G401 (cell line): ENCODE results near the gene WRAP73. TPM values are rescaled to one million over a fixed set of nuclear protein-coding genes. Genes with fewer than 3 reads are reported as not detected.

Experiments used
- DNase-seq: peaks from one replicate; pipeline ENCODE4 v3.0.0-alpha.2; 2015; ENCODE audit warnings: low spot score
- in situ Hi-C: cut with HindIII; loops from 2 replicates; pipeline ENCODE4 v1.10.0; 2016; ENCODE audit warnings: low sequenced_read_pairs, mixed read lengths
- total RNA-seq: library from RNA; depleted of rRNA; stranded (reverse); fragments of >200 nt; shearing (Covaris generic); gene quantifications from 2 replicates; pipeline ENCODE4 v1.2.3, GENCODE V29; 2014

WRAP73 gene
- total RNA-seq, 1 experiment from 2014 or later, result 40.8 TPM

DNA sequence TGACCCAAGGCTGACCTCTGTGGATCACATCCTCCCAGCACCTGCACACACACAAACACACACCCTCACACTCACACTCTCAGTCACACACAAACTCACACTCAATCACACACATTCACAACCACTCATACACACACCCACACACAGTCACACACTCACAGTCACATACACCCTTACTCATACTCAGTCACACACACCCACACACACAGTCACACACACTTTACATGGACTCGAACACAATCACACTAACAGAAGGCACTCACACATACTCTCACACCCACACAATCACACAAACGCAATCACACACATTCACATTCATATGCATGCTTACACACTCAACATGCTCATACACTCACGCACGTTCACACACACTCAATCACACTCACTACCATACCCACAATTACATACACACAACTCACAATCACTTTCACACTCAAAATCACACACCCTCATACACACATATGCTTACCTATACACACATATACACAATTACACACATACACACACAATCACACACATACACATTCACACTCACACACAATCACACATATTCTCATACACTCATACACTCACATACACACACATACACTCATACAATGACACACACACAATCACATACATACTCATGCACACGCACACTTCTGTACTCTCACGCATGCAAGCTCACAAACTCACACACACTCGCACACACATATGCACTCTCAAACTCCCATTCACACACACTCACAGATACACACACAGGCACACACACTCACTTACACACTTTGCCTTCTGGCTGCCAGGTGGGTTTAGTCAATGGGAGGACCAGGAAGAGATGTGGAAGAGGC is 44.7 kb downstream of the WRAP73 start:
- in situ Hi-C loops, result no loop called here
- no peak for DNase-seq

DNA sequence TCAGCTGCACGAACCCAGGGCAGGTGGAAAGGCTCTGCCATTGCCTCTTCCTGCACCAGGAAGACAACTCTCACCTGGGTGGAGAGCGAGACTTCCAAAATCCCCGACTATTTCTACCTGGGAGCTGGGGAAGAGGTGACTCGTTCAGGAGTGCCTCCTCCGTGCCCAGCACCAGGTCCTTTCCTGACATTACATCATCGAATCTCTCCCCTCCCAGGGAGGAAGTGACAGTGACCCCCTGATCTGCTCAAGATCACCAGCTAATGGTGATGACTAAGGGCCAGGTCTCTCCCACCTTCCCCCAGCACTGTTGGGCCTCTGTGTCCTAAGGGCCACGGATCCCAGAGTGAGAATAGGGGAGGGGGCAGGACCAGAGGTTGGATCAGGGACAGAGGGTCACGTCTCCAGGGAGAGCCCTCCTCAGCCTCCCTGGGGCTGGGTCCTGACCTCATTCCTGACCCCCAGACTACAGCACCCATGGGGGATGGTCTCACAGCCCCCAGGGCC is 45.4 kb downstream of the WRAP73 start:
- DNase-seq, result no peak
- in situ Hi-C loops, result no loop called here

DNA sequence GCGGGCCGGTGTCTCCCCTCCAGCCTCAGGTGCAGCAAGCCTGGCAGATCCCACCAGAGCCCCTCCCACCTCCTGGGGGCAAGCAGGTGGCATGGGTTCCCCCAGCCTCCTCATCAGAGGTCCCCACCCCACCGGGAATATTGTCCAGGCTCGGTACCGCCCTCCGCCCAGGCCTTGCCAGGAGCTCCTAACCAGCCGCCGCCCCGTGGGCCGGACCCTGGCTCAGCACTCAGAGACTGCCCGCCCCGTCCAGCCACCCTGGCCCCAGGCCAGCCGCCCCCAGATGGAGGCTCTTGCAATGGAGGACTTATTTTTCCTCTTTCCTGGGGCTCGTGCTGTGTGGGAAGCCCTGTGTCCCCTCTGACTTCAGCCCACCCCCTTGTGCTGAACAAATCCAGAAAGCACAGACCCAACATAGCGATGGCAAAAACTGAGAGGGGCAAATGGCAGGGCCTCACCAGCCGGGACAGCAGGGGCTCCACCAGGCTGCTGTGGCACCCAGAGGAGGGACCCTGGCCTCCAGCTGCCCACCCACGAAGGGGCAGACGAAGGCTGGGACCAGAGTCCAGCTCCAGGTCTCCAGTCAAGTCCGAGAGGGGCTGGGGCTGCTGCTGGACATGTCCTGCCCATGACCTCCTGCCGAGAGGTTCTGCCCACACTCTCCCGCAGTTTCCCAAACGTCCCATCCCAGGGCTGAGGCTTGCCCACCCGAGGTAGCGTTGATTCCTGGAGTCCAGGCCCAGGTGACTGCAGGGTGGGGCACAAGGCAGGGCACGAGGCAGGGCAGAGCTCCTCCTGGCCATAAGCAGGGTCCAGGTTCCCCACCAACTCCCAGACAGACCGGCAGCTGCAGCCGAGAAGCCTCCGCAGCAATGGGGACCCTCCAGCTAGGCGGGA is 46.1 kb downstream of the WRAP73 start:
- in situ Hi-C loops, result no loop called here
- no peak for DNase-seq

DNA sequence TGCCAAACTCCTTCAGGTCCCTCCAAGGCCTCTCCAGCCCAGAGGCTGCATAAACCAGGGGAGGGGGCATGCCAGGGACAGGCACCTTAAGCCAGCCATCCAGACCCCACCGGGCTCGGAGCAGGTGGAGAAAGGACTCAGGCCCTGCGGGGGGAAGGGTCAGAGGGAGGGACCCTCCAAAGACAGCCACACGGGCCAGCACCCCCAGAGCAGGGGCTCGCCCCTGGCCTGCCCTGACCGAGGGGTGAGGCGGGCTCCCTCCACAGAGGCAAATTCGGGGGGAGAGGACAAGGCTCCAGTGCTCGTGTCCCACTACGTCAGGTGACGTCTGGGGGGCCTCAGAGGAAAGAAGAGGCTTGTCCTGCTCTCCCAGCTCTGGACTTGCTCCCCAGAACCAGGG is 46.7 kb downstream of the WRAP73 start:
- in situ Hi-C loops, result no loop called here
- DNase-seq, result no peak

DNA sequence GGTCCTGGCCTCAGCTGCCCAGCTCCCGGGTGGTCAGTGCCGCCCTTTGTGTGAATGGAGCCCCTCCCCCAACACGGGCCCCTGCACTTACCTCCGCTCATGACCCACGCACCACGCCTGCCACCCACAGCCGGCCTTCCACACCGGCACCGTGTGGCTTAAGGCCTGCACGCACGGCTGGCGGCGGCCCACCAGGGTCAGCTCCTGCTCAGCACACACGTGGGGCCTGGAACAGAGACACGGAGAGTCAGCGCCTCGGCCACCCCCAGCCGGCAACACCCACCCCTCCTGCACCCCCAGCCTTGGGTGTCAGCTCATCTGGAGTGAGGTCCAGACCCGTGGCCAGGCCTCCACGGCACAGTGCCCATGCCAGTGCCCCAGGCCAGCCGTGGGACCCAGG is 47.5 kb downstream of the WRAP73 start:
- in situ Hi-C loops, result no loop called here
- DNase-seq, result no peak

DNA sequence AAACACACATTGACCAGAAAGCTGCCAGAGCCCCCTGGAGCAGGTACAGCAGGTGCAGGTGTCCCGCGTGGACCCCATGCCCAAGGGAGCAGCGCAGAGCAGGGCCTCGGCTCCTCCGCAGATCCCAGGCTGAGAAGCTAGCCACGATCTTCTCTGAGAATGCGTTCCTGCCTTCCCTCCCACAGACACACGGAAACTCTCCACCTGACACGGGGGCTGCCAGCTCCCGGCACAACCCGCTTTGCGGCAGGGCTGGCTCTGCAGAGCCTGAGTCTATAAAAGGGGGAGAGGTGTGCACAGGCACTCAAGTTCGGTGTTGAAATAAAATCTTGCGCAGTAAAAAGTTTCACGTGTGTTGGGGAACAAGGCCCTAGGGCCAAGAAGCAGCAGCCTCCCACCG is 48.2 kb downstream of the WRAP73 start:
- DNase-seq, result no peak
- in situ Hi-C loops, result no loop called here

DNA sequence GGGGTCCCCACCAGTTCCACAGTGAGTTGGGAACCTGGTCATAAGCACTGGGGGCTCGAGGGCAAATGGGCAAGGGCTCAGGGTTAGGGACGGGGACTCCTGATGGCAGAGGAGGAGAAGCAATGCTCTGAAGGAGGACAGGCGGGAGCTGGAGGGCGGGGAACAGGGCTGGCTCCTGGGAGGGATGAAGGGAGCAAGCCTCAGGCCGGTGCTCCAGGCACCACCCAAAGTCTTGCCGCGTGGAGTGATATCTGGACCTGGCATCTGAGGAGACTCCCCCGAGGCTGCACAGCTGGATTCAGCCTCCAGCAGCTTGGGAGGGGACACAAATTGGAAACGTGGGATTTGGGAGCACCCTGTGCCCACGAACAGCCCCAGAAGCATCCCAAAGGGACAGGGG is 49.5 kb downstream of the WRAP73 start:
- in situ Hi-C loops, result no loop called here
- DNase-seq, result no peak

DNA sequence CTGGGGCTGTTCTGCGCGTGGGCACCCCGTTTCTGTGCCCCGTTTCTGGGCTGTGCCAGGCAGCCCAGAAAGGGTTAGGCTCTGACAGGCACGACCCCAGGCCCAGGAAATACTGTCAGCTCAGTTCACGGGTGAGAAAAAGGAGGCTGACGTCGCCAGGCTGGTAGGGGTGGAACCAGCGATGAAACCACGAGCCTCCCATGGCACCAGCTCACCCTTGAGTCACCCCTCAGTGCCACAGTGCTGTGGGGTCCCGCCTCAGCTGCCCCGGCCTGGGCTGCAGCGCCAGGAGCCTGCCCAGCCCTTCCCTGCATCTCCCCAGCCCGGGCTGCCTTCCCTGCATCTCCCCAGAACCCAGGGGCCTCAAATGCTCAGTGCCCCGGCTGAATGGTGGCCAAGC is 50.1 kb downstream of the WRAP73 start:
- no peak for DNase-seq
- in situ Hi-C loops, result no loop called here

DNA sequence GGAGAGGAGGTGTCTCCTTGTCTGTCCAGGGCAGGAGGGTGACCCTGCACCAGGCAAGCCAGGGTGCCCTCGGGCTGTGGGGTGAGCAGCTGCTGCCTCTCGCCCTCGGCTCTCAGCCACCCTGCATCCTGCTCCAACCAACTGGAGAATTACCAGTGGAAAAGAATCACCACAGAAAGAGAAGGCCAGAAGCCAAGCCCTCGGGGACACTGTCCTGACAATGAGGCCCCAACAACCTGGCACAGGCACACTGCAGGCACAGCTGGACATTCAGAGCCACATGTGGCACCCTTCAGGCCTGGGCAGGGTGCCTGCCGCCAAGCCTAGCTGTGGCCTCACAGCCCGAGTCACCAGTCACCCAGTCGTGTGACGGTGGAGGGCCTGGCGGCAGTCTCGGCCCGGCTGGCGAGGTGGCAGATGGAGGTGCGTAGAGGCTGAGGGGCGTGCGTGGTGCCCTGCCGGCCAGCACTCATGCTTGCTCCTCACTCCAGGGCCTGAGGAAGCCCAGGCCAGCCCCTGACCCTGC is 50.6 kb downstream of the WRAP73 start:
- in situ Hi-C loops, result no loop called here

DNA sequence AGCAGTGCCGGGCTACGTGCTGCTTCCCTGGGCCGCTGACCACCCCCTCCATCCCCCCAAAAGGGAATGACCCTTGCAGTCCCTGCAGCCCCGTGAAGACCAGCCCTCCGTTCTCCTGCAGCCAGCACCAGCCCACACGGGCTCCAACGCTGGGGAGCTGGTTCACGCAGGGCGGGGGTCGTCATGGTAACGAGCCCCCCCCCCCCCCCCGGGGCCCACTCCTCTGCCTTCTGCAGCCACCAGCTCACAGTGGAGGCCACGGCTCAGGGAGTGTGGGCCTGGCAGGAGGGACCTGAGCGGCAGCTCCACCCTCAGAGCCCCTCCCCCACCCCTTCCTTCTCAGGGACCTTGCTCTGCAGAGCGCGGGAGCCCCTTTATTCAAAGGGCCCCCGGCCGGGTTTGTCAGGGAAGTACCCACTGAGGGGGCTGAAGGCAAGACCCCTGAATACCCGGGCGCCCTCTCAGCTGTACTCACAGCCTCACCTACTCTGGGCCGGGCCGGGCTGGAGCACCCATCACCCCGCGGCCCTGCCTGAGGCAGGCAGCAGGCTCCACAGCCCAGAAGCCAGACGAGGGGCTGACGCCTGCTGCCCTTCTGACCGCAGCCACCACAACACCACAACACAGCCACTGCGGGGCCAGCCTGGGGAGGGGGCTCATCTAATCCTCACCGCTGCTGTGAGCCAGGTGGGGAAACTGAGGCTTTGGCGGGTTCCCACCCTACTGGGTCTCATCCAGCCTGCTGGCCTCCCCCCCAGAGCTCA is 51.2 kb downstream of the WRAP73 start:
- in situ Hi-C loops, result no loop called here
- no peak for DNase-seq

More for the DNA sequence above, 50.6 kb downstream of the WRAP73 start:
- DNase-seq, result no peak

DNA sequence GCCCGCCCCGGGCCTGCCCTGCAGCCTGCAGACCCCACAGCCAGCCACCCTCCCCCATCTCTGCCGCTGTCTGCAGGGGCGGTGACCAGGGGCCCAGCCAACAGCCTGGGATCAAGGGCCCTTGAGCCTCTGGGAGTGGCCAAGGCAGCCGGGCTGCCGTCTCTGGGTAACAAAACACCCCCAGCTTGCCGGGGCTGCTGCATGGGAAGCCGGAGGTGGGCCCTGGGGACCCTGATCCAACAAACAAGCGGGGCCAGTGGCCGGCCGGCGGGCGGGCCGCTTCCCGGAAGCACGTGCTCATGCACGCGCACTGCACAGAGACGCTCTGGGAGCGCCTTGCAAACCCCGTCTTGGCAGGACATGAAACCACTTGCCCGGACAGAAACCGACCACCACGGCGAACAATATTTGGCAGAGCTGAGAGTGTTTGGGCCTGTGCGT is 51.8 kb downstream of the WRAP73 start:
- no peak for DNase-seq
- in situ Hi-C loops, result no loop called here

DNA sequence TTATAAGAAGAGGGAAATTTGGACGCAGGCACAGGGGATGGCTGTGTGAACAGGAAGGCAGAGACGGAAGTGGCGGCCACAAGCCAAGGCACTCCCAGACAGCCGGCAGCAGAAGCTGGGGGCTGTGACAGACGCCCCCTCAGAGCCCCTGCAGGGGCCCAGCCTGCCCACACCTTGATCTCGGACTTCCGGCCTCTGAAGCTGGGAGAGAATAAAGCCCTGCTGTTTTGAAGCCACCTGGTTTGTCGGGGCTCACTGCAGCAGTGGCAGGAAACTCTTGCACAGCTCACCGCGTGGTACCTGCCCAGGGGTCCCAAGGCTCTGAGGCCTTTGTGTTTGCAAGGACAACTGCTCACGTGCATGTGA is 52.3 kb downstream of the WRAP73 start:
- in situ Hi-C loops, result no loop called here
- DNase-seq, result no peak

DNA sequence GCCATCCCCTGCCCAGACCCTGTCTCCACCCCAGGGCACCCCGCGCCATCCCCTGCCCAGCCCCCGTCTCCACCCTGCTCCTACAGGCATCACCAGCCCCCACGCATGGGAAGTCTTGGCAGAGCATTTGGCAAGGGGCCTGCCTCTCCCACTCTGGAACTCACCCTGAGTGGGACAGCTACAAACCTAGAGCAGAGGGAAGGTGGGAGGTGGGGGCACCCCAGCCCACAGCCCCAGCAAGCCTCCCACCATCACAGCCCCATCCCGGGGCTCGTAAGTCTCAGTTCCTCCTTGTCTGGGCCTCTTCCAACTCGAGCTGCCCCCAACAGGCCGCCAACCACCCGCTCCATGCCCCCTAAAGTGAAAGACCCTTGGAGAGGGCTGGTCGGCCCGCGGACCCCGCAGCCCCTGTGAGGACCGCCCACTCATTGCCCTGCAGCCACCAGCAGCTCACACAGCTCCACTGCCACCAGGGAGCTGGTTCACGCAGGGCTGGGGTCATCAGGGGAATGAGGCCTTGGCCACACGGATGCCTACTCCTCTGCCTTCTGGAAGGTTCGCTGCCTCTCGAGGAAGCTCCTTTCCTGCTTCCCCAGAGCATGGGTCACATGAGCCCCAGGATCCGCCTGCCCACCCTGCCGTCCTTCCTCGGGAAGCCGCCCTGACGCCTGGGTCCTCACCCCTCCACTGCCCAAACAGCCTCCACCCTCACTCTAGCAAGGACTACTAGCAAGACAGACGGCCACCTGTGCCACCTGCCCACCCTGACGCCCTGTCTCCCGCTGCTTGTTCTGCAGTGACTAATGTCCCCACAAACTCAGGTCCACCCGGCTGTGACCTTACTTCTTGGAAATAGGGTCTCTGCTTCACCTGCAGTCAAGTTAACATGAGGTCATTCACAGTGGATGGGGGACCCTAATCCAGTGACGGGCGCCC is 53.0 kb downstream of the WRAP73 start:
- in situ Hi-C loops, result no loop called here
- no peak for DNase-seq

DNA sequence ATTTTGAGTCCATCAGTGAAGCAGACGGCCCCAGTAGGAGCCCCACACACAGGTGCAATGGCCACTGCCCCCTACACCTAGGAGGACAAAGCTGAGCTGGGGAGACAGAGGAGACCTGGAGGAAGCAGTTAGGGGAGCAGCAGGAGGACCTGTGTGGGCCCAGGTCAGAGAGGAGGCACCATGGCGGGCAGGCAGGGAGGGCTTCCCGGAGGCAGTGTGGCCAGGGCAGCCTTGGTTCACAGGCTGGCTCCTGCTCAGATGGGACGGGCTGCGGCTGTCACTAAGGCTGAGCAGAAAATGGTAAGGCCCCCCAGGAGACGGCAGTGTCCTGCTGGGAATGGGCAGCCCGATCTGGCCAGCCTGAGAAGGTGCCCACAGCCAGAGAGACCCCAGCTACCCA is 54.0 kb downstream of the WRAP73 start:
- no peak for DNase-seq
- in situ Hi-C loops, result no loop called here

DNA sequence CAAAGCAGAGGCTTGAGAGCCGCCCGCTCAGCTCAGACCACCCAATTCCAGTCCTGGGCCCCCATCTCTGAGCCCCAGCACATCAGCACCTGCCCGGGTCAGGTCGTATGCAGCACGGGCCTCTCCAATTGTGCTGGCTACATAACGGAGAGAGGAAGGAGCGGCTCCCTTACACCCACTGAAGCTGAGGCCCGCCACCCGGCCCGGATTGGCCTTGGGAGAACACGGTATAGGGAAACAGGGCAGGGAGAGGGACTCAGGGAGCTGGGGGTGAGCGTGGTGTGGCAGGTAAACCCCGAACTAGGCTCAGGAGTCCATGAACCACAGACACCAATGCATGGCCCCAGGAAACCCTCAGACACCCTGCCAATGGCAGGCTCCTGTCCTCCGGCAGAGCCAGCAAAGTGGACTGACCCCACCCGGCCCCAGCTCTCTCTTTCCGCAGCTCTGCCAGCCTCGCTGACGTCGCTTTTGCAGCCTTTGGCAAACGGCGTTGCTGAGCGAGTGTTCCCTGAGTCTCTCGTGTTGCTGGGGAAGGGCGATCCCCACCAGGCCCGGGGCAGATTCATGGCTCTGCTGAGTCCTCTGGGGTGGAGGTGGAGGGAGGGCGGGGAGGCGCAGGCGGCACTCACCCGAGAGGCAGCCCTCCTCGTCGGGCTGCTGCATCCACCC is 55.1 kb downstream of the WRAP73 start:
- no peak for DNase-seq
- in situ Hi-C loops, result no loop called here

DNA sequence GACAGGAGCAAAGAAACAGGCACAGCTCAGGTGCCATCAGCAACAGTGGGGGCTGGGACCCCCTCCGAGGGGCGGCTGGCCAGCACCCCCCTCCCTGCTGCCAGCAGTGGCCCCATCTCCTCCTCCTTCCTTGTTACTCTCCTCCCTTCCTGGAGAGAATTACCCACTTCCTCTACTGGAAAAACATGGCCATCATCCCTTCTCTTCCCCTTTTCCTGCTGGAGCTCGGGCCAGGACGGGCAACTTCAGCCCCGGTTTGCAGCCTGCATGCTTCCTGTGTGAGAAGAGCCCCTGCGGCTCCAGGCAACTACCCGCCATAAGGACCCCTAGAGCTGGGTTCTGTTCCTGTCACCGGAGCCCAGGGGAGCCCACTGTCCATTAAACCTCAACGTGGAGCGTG is 56.2 kb downstream of the WRAP73 start:
- no peak for DNase-seq
- in situ Hi-C loops, result no loop called here

DNA sequence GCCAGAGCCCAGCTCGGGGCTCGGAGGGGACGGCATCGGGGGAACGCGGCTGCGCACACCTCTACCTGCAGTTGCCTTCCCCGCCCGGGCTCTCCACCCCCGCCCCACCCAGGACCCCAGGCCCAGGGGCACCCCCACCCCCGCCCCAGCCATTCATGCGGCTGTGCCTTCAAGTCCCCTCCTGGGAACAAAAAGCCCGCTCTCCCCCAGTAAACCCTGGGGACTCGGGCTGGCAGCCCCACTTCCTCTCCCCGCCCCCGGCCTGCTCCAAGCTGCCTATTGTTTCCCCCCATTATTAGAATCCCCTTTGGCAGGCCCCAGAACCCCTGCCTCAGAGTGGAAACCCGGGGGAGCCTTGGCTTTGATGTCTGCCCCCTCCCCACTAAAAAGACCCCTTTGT is 56.6 kb downstream of the WRAP73 start:
- DNase-seq, result no peak
- in situ Hi-C loops, result no loop called here
